Kasumi-1 (cell line): ENCODE data around the gene CLDN5.

Source experiments
- DNase-seq, 2 experiments: peaks; one replicate each; lab custom pipeline; 2025; lab: John Stamatoyannopoulos, UW

The CLDN5 gene

GRCh38 chr22:19524170-19525115 is at the start of gene CLDN5:
TSS of gene CLDN5 (minus strand) at chr22:19524410. CDS start at chr22:19524255, 155 bp downstream.
- no peak for DNase-seq

GRCh38 chr22:19571995-19572394 is 47.8 kb upstream of the CLDN5 start:
- DNase-seq, result no peak

GRCh38 chr22:19571207-19571795 is 47.1 kb upstream of the CLDN5 start:
- DNase-seq, result no peak

GRCh38 chr22:19569976-19570375 is 45.8 kb upstream of the CLDN5 start:
- DNase-seq, result no peak

GRCh38 chr22:19569276-19569640 is 45.0 kb upstream of the CLDN5 start:
- no peak for DNase-seq

GRCh38 chr22:19568337-19569275 is 44.4 kb upstream of the CLDN5 start:
- DNase-seq, result no peak

GRCh38 chr22:19567157-19568009 is 43.2 kb upstream of the CLDN5 start:
- DNase-seq, result no peak

GRCh38 chr22:19566279-19567156 is 42.3 kb upstream of the CLDN5 start:
- DNase-seq, result no peak

GRCh38 chr22:19565382-19566278 is 41.4 kb upstream of the CLDN5 start:
- no peak for DNase-seq

GRCh38 chr22:19559956-19560355 is 35.7 kb upstream of the CLDN5 start:
- DNase-seq, result no peak

GRCh38 chr22:19559324-19559811 is 35.2 kb upstream of the CLDN5 start:
- no peak for DNase-seq

- no peak for DNase-seq
Observed at GRCh38 chr22:19556963-19557545, 32.8 kb upstream of the CLDN5 start.

GRCh38 chr22:19555651-19556050 is 31.4 kb upstream of the CLDN5 start:
- DNase-seq, result no peak

GRCh38 chr22:19554834-19555404 is 30.7 kb upstream of the CLDN5 start:
- no peak for DNase-seq

GRCh38 chr22:19553201-19553600 is 29.0 kb upstream of the CLDN5 start:
- DNase-seq, result no peak

GRCh38 chr22:19550382-19550781 is 26.2 kb upstream of the CLDN5 start:
- no peak for DNase-seq

GRCh38 chr22:19549428-19549827 is 25.2 kb upstream of the CLDN5 start:
- no peak for DNase-seq

- no peak for DNase-seq
Observed at GRCh38 chr22:19548964-19549363, 24.8 kb upstream of the CLDN5 start.
